Breast epithelium (tissue), 4 donors: ENCODE measurements around the gene UQCC2. TPM values are rescaled to one million over a fixed set of nuclear protein-coding genes. Genes with fewer than 3 reads are reported as not detected.
A peak's percentile ranks its signal among the peaks of the same experiment; 100 is the strongest.

Experiments
- DNase-seq, 2 donors: peaks; one replicate each; pipeline ENCODE4 v3.0.0-alpha.2; 2019; ENCODE audit warnings: low spot score in 2 of 2
- H3K27ac ChIP-seq, 2 donors: fragments of 200-600 bp; sonication (generic) in 1 of 2; one replicate each; pipeline ENCODE4 v1.5.1; 2016 to 2019; ENCODE audit warnings: mild to moderate bottlenecking in 1 of 2
- H3K27me3 ChIP-seq, 2 donors: fragments of 200-600 bp; sonication (generic) in 1 of 2; one replicate each; pipeline versions ENCODE4 v1.5.1 to v1.6.0; 2017 to 2019; ENCODE audit warnings: control low read depth in 1 of 2, mild to moderate bottlenecking in 1 of 2
- H3K36me3 ChIP-seq: fragments of 200-600 bp; one replicate; pipeline ENCODE4 v1.5.1; 2019
- H3K4me1 ChIP-seq, 2 donors: fragments of 200-600 bp; sonication (generic); one replicate each; pipeline ENCODE4 v1.5.1; 2016 to 2019; ENCODE audit warnings: control low read depth in 1 of 2
- H3K4me3 ChIP-seq, 3 donors: fragments of 200-600 bp; sonication (generic); 1 replicate in 2 of 3; 2 replicates in 1 of 3; pipeline ENCODE4 v1.5.1; 2016 to 2019; ENCODE audit warnings: mild to moderate bottlenecking in 3 of 3, moderate library complexity in 2 of 3
- H3K9me3 ChIP-seq, 2 donors: fragments of 200-600 bp; sonication (generic) in 1 of 2; one replicate each; pipeline ENCODE4 v1.5.1; 2016 to 2019; ENCODE audit warnings: control low read depth in 1 of 2
- POLR2A ChIP-seq: fragments of 450-650 bp; IDR thresholded peaks from one replicate; pipeline ENCODE4 v1.6.1; 2016; ENCODE audit warnings: antibody characterized with exemption, mild to moderate bottlenecking, moderate library complexity
- POLR2AphosphoS5 ChIP-seq, 3 donors: sonication (generic); formaldehyde crosslinking; IDR thresholded peaks; one replicate each; pipeline ENCODE4 v1.6.1; 2017; ENCODE audit warnings: antibody characterized with exemption in 3 of 3
- intact Hi-C: fragments of 100-400 bp; cut with DNase I; formaldehyde crosslinking; loops from one replicate; pipeline ENCODE4 v1.15.1; 2023; ENCODE audit warnings: low total_unique reads
- total RNA-seq, 3 donors: library from RNA; depleted of rRNA; stranded (reverse); fragments of >200 nt; gene quantifications; one replicate each; pipeline ENCODE4 v1.1.0, GENCODE V29; 2016
- TF ChIP-seq, protein P1 (sequence below), 3 donors: fragments of 450-650 bp; IDR thresholded peaks; one replicate each; pipeline ENCODE4 v1.5.1; 2016 to 2017; ENCODE audit warnings: antibody characterized with exemption in 3 of 3, mild to moderate bottlenecking in 3 of 3, moderate library complexity in 3 of 3

UQCC2 gene
- total RNA-seq, 3 donors from 2014 or later = 9.9 to 19.7 (median 19.6) TPM

GRCh38 chr6:33713786-33714185, 2.3 kb upstream of the UQCC2 start:
- Histone ChIP-seq H3K9me3 (no peaks in the 10 kb centered on the region), H3K4me3 (no peak overlapping the region), H3K36me3 (no peaks in the 10 kb centered on the region), H3K4me1 (peaks cover 0 to 7% of the 10 kb centered on the region in 2 donors), H3K27ac (peak overlapping the region in 1 of 2 donors; percentile 0), H3K27me3 (no peaks in the 10 kb centered on the region)
- TF ChIP-seq, protein P1, sequence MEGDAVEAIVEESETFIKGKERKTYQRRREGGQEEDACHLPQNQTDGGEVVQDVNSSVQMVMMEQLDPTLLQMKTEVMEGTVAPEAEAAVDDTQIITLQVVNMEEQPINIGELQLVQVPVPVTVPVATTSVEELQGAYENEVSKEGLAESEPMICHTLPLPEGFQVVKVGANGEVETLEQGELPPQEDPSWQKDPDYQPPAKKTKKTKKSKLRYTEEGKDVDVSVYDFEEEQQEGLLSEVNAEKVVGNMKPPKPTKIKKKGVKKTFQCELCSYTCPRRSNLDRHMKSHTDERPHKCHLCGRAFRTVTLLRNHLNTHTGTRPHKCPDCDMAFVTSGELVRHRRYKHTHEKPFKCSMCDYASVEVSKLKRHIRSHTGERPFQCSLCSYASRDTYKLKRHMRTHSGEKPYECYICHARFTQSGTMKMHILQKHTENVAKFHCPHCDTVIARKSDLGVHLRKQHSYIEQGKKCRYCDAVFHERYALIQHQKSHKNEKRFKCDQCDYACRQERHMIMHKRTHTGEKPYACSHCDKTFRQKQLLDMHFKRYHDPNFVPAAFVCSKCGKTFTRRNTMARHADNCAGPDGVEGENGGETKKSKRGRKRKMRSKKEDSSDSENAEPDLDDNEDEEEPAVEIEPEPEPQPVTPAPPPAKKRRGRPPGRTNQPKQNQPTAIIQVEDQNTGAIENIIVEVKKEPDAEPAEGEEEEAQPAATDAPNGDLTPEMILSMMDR (IDR thresholded peaks at IDR 0.05) = no peak
- TF ChIP-seq POLR2AphosphoS5 (IDR thresholded peaks at IDR 0.05) (no peak), POLR2A (no peak)
- DNase-seq = no peak
- intact Hi-C loops = no loop called here

- Histone ChIP-seq H3K4me3 (no peak overlapping the region), H3K9me3 (no peaks in the 10 kb centered on the region), H3K4me1 (peaks cover 0 to 7% of the 10 kb centered on the region in 2 donors), H3K27ac (no peak overlapping the region), H3K36me3 (no peaks in the 10 kb centered on the region), H3K27me3 (no peaks in the 10 kb centered on the region)
- DNase-seq = no peak
- intact Hi-C loops = no loop called here
- TF ChIP-seq POLR2AphosphoS5 (IDR thresholded peaks at IDR 0.05) (no peak), POLR2A (no peak)
- TF ChIP-seq, protein P1 (IDR thresholded peaks at IDR 0.05) = no peak
These were observed 1.4 kb upstream of the UQCC2 start for GRCh38 chr6:33712914-33713313.

GRCh38 chr6:33710296-33711121, 991 bp downstream of the UQCC2 start:
- peak overlapping the region; percentile 65 to 86 (median 83) for H3K4me3 ChIP-seq

GRCh38 chr6:33709605-33710295, 1.8 kb downstream of the UQCC2 start:
- H3K4me3 ChIP-seq = no peak overlapping the region
- H3K27me3 ChIP-seq = no peaks in the 10 kb centered on the region
- H3K4me1 ChIP-seq = peaks cover 0 to 7% of the 10 kb centered on the region in 2 donors
- no peaks in the 10 kb centered on the region for H3K9me3 ChIP-seq
- DNase-seq = no peak
- H3K27ac ChIP-seq = no peak overlapping the region
- intact Hi-C loops = no loop called here
- TF ChIP-seq POLR2AphosphoS5 (IDR thresholded peaks at IDR 0.05) (no peak), POLR2A (no peak)
- TF ChIP-seq, protein P1 (IDR thresholded peaks at IDR 0.05) = no peak
- no peaks in the 10 kb centered on the region for H3K36me3 ChIP-seq

More at GRCh38 chr6:33710296-33711121, 991 bp downstream of the UQCC2 start:
- H3K9me3 ChIP-seq = no peaks in the 10 kb centered on the region
- no peaks in the 10 kb centered on the region for H3K27me3 ChIP-seq
- peaks cover 0 to 7% of the 10 kb centered on the region in 2 donors for H3K4me1 ChIP-seq
- H3K36me3 ChIP-seq = no peaks in the 10 kb centered on the region
- H3K27ac ChIP-seq = peak overlapping the region in 1 of 2 donors; percentile 82
- intact Hi-C loops = no loop called here
- no peak for TF ChIP-seq POLR2AphosphoS5 (IDR thresholded peaks at IDR 0.05)
- TF ChIP-seq POLR2A = no peak
- TF ChIP-seq, protein P1 (IDR thresholded peaks at IDR 0.05) = no peak
- DNase-seq = no peak
